ENCODE measurements around the gene C1orf56. TPM values are rescaled to one million over a fixed set of nuclear protein-coding genes. Genes with fewer than 3 reads are reported as not detected.

The C1orf56 gene
- total RNA-seq, 1 experiment from 2014 or later, result 2.9 TPM

- intact Hi-C loops (cut with micrococcal nuclease; ENCODE audit: unreplicated experiment), result no loop called here
- DNase-seq (ENCODE audit: low spot score), result no peak
- ChIA-PET POLR2A (ENCODE audit: low non-redundant PET) (interaction anchor here (0.6 kb wide), 1 partner anchor 274 kb away, joined by 9 read pairs; no protein-coding TSS in a partner anchor), CTCF (no interaction called here)
- H3K27me3 ChIP-seq (replicated peaks; ENCODE audit: insufficient read depth, low read depth, low read length, poor library complexity), result no peaks in the 10 kb centered on the region
- H3K4me3 ChIP-seq (ENCODE audit: low read depth, low read length, poor library complexity, severe bottlenecking), result no peak overlapping the region
- no TSS peak for BruUV-seq (replicated peaks)
- H3K36me3 ChIP-seq (ENCODE audit: insufficient read depth, low read length, poor library complexity, severe bottlenecking), result peaks cover 2% of the 10 kb centered on the region
- H3K4me1 ChIP-seq (ENCODE audit: insufficient read depth, low read length, poor library complexity, severe bottlenecking), result peaks cover 8% of the 10 kb centered on the region
- H3K27ac ChIP-seq (ENCODE audit: low read depth, low read length, poor library complexity, severe bottlenecking), result no peak overlapping the region
- no peaks in the 10 kb centered on the region for H3K9me3 ChIP-seq (ENCODE audit: low read depth, low read length, poor library complexity, severe bottlenecking)
- TF ChIP-seq, protein P1, sequence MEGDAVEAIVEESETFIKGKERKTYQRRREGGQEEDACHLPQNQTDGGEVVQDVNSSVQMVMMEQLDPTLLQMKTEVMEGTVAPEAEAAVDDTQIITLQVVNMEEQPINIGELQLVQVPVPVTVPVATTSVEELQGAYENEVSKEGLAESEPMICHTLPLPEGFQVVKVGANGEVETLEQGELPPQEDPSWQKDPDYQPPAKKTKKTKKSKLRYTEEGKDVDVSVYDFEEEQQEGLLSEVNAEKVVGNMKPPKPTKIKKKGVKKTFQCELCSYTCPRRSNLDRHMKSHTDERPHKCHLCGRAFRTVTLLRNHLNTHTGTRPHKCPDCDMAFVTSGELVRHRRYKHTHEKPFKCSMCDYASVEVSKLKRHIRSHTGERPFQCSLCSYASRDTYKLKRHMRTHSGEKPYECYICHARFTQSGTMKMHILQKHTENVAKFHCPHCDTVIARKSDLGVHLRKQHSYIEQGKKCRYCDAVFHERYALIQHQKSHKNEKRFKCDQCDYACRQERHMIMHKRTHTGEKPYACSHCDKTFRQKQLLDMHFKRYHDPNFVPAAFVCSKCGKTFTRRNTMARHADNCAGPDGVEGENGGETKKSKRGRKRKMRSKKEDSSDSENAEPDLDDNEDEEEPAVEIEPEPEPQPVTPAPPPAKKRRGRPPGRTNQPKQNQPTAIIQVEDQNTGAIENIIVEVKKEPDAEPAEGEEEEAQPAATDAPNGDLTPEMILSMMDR (conservative IDR thresholded peaks at IDR 0.05; ENCODE audit: low read depth, low read length), result no peak
- TF ChIP-seq EZH2 (IDR thresholded peaks at IDR 0.05; ENCODE audit: borderline replicate concordance, low read depth, low read length, poor library complexity, severe bottlenecking), result no peak
These were observed 45.5 kb upstream of the C1orf56 start for GRCh38 chr1:151002051-151002450.

GRCh38 chr1:151002611-151003010, 44.9 kb upstream of the C1orf56 start:
- DNase-seq (ENCODE audit: low spot score), result no peak
- Histone ChIP-seq H3K36me3 (ENCODE audit: insufficient read depth, low read length, poor library complexity, severe bottlenecking) (no peaks in the 10 kb centered on the region), H3K27me3 (replicated peaks; ENCODE audit: insufficient read depth, low read depth, low read length, poor library complexity) (no peaks in the 10 kb centered on the region), H3K9me3 (ENCODE audit: low read depth, low read length, poor library complexity, severe bottlenecking) (no peaks in the 10 kb centered on the region), H3K4me3 (ENCODE audit: low read depth, low read length, poor library complexity, severe bottlenecking) (no peak overlapping the region), H3K27ac (ENCODE audit: low read depth, low read length, poor library complexity, severe bottlenecking) (no peak overlapping the region), H3K4me1 (ENCODE audit: insufficient read depth, low read length, poor library complexity, severe bottlenecking) (peaks cover 10% of the 10 kb centered on the region)
- no TSS peak for BruUV-seq (replicated peaks)
- TF ChIP-seq, protein P1 (conservative IDR thresholded peaks at IDR 0.05; ENCODE audit: low read depth, low read length), result no peak
- TF ChIP-seq EZH2 (IDR thresholded peaks at IDR 0.05; ENCODE audit: borderline replicate concordance, low read depth, low read length, poor library complexity, severe bottlenecking), result no peak
- intact Hi-C loops (cut with micrococcal nuclease; ENCODE audit: unreplicated experiment), result no loop called here
- POLR2A ChIA-PET (ENCODE audit: low non-redundant PET), result interaction anchor here (0.6 kb wide), 1 partner anchor 273 kb away, joined by 9 read pairs; no protein-coding TSS in a partner anchor
- CTCF ChIA-PET, result no interaction called here

GRCh38 chr1:151003180-151003579, 44.4 kb upstream of the C1orf56 start:
- POLR2A ChIA-PET (ENCODE audit: low non-redundant PET), result no interaction called here
- CTCF ChIA-PET, result no interaction called here
- Histone ChIP-seq H3K9me3 (ENCODE audit: low read depth, low read length, poor library complexity, severe bottlenecking) (no peaks in the 10 kb centered on the region), H3K27me3 (replicated peaks; ENCODE audit: insufficient read depth, low read depth, low read length, poor library complexity) (no peaks in the 10 kb centered on the region), H3K36me3 (ENCODE audit: insufficient read depth, low read length, poor library complexity, severe bottlenecking) (no peaks in the 10 kb centered on the region), H3K27ac (ENCODE audit: low read depth, low read length, poor library complexity, severe bottlenecking) (no peak overlapping the region), H3K4me1 (ENCODE audit: insufficient read depth, low read length, poor library complexity, severe bottlenecking) (peaks cover 14% of the 10 kb centered on the region), H3K4me3 (ENCODE audit: low read depth, low read length, poor library complexity, severe bottlenecking) (no peak overlapping the region)
- intact Hi-C loops (cut with micrococcal nuclease; ENCODE audit: unreplicated experiment), result no loop called here
- BruUV-seq (replicated peaks), result no TSS peak
- no peak for DNase-seq (ENCODE audit: low spot score)
- no peak for TF ChIP-seq EZH2 (IDR thresholded peaks at IDR 0.05; ENCODE audit: borderline replicate concordance, low read depth, low read length, poor library complexity, severe bottlenecking)
- TF ChIP-seq, protein P1 (conservative IDR thresholded peaks at IDR 0.05; ENCODE audit: low read depth, low read length), result no peak
